Endometrial microvascular endothelial cells (primary cell): ENCODE data around the gene CSAD. TPM values are rescaled to one million over a fixed set of nuclear protein-coding genes. Genes with fewer than 3 reads are reported as not detected.
"Not testable (repeated sequence)": the region's sequence is repeated elsewhere in the genome, so short reads cannot be mapped to it uniquely, and the experiment has no call there.

Experiments used
- in situ Hi-C: cut with HindIII; loops from 2 replicates; pipeline ENCODE4 v1.10.0; 2017; ENCODE audit warnings: low sequenced_read_pairs, low pct_unique_long_range_greater_than_20kb; ENCODE audit errors: inconsistent ontology term
- total RNA-seq: library from RNA; depleted of rRNA; stranded (reverse); fragments of >200 nt; gene quantifications from one replicate; pipeline ENCODE4 v1.2.3, GENCODE V29; 2015; ENCODE audit errors: inconsistent ontology term

CSAD gene
- total RNA-seq, 1 donor from 2014 or later: 4.6 TPM

DNA sequence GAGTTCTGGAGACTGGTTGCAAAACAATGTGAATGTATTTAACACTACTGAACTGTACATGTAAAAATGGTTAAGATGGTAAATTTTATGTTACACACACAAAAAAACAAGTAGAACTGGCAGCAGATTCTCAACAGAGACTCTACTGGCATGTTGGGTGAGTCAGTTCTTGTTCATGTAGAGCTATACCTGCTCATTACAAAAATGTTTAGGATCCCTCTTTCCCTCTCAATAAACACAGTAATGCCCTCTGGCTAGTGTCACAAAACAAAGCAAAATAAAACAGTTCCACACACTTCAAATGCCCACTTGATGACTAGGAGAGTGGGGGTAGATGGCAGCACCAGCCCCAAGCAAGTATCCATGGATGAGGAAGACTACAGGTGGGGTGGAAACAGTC is 13.9 kb downstream of the CSAD start:
- in situ Hi-C loops: no loop called here

DNA sequence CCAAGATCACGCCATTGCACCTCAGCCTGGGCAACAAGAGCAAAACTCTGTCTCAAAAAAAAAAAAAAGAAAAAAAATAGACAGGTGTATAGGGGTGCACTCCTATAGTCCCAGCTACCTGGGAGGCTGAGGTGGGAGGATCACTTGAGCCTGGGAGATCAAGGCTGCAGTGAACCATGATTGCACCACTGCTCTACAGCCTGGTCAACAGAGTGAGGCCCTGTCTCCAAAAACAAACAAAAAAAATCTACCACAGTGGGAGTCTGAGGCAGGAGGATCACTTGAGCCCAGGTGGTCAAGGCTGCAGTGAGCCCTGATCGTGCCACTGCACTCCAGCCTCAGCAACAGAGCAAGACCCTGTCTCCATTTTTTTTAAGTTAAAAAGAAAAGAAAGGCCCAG is 17.7 kb downstream of the CSAD start:
- in situ Hi-C loops: not testable (repeated sequence)

DNA sequence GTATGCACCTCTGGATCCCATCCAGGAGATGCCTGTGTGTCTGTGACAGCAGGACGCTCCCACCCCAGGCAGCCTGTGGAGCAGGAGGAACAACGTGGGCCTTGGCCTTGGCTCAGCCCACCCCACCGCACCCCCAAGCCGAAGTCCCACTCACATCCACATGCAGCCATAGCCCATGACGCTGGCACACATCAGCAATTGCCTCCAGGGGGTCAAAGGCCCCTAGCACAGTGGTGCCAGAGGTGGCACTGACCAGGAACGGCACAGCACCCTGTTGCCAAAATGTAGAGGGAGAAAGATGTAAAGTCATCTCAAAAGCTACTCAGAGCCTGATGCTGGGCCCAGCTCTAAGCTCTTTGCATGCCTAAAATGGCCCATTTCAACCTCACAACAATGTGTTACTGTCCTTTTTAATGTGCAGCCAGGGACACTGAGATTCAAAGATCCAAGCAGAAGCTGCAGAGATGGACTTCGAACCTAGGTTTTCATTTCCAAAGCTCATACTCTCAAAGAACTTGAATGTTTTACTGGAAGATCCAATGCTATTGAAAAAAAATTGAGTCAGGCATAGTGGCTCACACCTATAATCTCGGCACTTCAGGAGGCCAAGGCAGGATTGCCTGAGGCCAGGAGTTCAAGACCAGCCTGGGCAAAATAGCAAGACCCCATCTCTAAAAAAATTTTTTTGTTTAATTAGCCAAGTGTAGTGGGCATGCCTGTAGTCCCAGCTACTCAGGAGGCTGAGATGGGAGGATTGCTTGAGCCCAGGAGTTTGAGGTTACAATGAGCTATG is 19.4 kb downstream of the CSAD start:
- in situ Hi-C loops: no loop called here

DNA sequence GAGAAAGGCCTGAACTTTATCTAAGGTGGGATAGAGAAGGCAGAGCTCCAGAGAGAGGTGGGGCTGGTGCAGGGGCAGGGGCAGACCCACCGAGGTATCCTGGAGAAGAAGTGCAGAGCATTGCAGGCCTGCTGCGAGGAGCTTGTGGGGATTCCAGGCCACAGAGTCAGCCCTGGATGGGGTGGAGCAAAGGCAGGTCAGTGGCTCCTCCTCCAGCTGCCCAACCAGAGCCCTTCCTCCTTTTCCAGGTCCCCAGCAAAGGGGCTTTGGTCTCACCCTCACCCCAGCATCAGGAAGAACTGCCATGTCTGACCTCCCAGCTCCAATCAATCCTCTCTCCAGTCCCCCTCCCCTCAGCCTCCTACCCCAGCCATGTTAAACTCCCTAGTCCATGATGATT is 20.1 kb downstream of the CSAD start:
- in situ Hi-C loops: no loop called here

DNA sequence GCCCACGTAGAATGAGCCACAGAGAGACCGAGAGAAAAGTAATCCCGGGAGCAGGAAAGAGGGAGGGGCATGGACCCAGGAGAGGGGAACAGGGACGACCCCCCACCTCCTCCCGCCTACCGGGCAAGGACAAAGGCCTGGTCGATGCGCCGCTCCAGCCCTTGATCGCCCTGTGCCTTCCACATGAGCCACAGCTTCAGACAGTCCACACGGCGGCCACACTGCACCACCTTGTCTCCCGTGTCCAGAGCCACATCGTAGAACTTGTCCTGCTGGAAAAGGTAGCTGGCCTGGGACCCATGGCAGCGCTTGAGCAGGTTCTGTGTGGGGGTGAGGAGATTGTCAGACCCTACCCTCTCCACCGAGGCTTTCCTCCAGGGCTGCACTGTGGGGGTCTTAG is 20.7 kb downstream of the CSAD start:
- in situ Hi-C loops: no loop called here

DNA sequence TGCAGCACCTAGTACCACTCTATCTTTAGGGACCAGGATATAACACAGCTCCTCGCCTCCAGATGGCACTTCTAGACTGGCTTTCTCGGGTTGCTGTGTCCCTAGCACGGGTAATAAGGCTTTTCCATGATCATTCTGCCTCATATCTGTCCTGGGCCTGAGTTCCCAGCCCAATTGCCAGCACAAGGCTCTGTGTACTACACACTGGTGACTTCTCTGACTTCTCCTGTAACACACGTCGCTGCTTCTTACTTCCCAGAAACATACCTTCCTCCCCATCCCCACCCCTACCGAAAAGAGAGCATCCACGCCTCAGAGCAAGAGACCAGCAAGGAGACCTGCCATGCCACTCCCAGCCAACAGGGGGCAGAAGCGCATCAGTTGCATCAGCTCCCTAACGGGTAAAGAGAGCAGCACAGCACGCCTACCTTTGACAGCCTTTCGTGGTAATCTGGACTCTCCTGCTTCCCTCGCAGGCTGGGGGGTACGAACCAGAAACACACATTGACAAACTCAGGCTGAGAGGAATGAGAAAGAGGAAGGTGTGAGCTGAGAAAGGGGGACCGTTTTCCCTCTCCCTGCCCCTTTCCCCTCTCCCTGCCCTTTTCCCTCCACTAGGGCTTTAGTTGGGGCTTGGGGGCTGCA is 21.4 kb downstream of the CSAD start:
- in situ Hi-C loops: no loop called here

DNA sequence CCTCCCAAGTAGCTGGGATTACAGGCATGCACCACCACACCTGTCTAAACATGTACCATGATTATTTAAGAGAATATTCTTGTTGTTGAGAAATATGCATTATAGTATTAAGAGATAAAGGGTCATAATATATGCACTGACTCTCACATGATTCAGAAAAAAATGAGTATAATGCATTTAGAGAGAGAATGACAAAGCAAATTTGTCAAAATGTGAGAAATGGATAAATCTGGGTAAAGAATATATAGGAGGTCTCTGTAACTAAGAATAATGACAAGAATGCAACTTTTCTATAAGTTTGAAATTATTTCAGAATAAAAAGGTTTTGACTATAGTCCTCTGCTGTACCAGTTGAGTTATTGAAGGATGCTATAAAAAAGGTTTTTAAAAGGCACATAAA is 28.3 kb downstream of the CSAD start:
- in situ Hi-C loops: no loop called here

DNA sequence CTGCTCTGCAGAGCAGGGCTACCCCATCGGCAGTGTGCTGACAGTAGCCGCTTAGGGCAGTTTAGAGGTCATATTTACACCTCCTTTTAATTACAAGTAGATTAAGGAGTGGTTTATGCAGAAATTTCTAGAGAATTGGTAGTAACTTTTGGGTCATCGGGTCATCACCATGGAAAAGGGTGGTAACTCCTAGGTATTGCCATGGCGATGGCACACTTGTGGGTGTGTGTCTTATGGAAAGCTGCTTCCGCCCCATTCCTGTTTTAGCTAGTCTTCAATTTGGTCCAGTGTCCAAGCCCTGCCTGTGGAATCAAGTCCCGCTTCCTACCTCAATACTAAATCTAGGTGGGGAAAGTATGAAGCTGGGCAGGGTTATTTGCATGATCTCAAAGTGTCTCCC is 29.7 kb downstream of the CSAD start:
- in situ Hi-C loops: no loop called here

DNA sequence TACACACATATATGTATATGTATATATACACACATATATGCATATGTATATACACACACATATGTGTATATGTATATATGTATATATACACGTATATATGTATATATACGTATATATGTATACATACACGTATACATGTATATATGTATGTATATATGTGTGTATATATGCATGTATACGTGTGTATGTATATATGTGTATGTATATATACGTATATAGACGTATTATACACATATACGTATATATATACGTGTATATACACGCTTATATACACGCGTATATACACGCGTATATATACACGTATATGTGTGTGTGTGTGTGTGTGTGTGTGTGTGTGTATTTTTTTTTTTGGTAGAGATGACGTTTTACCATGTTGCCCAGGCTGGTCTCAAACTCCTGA is 33.1 kb downstream of the CSAD start:
- in situ Hi-C loops: no loop called here

DNA sequence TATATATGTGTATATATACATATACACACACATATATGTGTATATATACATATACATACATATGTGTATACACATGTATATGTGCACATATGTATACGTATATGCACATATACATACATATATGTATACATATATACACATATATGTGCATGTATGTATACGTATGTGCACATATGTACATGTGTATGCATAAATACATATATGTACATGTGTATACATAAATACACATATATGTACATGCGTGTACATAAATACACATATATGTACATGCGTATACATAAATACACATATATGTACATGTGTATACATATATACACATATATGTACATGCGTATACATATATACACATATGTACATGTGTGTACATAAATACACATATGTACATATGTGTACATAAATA is 33.5 kb downstream of the CSAD start:
- in situ Hi-C loops: no loop called here

DNA sequence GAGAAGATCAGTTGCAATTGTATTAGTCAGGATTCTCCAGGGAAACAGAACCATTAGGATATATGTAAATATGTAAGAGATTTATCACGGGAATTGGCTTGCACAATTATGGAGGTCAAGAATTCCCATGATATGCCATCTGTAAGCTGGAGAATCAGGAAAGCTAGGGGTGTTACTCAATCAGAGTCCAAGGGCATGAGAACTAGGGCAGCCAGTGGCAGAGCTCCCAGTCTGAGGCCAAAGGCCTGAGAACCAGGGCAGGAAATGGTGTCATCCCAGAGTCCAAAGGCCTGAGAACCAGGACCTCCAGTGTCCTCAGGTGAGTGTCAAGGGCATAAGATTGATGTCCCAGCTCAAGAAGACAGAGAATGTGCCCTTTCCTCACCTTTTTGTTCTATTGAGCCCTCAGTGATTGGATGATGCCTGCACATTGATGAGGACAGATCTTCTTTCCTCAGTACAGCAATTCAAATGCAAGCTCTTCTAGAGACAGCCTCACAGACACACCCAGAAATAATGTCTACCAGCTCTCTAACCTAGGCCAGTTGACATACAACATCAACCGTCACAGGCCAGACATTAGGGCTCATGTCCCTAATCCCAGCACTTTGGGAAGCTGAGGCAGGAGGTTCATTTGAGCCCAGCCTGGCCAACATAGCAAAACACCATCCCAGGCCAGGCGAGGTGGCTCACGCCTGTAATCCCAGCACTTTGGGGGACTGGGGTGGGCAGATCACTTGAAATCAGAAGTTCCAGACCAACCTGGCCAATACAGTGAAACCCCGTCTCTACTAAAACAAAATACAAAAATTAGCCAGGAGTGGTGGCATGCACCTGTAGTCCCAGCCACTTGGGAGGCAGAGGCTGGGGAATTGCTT is 35.1 kb downstream of the CSAD start:
- in situ Hi-C loops: no loop called here

DNA sequence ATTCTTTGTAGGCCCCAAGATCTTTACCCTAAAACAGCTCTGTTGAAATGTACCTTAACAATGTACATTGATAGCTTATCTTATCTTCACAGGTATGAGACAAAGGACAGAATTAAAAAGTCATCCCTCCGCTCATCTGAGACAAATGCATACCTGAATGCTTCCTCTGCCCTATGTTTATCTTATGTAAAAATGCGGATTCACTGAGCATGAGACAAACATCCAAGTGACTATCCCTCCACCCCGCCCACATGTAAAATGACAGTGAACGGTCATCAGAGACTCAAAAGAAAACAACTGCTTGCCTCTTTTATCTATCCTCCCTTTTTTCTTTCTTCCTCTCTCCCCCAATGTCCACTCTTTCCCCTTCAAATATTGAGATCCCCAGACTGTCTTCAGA is 37.4 kb downstream of the CSAD start:
- in situ Hi-C loops: no loop called here

DNA sequence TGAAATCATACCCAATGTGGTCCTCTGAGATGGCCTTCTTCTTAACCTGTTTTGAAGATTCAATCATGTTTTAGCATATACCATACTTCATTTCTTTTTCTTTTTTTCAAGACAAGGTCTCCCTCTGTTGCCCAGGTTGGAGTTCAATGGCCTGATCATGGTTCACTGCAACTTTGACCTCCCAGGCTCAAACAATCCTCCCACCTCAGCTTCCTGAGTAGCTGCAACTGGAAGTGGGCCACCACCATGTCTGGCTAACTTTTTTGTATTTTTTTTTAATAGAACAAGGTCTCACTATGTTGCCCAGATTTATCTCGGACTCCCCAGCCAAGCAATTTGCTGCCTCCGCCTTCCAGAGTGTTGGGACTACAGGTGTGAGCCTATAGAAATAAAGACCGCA is 47.0 kb downstream of the CSAD start:
- in situ Hi-C loops: no loop called here

DNA sequence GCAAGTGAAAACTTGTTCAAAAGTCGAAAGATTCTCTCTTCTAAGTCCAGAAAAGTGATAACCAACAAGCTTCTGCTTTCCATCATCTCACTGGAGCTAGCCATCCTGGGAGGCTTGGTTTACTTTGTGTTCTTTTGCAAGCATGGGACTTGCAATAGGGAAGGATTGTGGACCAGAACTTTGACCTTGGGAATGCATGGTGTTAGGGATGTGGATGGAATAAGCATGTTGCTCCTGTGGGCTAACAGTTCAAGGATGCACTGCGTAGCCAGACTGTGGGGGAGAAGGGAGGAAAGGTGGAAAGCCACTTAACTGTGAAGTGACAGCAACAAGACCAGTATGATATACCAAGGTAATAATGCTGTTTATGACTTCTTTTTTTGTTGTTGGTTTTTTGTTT is 48.9 kb downstream of the CSAD start:
- in situ Hi-C loops: no loop called here

DNA sequence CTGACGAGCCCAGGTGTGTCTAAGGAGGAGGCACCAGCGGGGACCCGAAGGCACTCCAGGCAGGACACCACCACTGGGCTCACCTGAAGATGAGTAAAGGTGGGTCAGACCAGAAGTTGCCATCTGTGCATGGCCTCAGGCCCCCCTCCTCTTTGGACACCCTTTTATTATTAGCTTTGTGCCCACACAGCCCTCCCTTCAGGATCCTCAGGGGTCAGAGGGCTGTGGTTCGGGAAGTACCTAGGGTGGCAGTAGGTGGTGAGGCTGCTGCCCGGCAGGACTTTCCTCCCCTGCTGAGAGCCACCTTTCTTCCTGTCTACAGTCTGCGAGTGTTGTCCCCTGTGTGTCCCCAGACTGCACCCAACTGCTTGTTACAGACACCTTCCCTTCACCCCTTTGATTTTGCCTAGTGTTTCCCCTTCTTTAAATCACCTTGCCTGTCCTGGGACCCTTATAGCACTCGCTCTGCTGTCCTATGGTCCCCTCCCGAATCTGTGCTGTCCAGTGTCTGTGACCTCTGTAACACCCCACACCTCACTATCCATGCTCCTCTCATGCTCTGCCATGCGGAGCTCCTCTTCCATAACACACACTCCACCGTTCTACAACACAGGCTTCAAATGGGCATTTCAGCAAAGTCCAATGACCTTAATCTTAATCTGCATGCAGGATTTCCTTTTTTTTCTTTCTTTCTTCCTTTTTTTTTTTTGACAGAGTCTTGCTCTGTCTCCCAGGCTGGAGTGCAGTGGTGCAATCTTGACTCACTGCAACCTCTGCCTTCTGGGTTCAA is 51.8 kb downstream of the CSAD start:
- in situ Hi-C loops: no loop called here

DNA sequence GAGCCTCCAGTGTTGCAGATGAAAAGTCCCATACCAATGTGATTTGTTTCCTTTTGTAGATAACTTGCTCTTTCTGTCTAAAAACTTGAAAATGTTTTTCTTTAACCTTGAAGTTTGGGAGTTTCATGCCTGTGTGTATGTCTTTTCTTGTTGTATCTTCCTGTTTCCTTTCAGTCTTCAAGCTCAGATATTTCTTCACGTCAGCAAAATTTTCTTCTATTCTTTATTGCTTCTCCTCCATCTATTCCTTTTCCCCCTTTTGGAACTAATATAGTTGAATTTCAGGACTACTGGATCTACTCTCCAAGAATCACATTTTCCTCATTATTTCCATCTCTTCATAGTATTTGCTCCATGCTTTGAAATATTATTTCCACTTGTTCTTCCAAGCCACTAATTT is 53.6 kb downstream of the CSAD start:
- in situ Hi-C loops: no loop called here

DNA sequence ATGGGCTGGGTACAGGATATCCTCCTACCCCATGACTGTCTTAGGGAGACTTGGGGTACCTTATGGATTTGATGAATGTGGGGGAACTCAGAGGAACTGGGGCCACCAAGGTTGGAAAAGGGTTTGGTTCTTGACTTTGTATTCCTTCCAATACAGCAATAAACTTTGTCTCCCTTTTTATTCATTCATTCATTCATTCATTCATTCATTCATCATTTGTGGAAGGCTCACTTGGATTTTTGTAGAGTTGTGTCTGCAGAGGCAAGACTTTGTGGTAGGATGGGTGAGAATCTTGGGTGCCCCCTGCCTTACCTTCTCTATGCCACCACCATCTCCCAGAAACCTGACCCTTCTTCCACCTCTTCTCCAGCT is 56.4 kb downstream of the CSAD start:
- in situ Hi-C loops: no loop called here

DNA sequence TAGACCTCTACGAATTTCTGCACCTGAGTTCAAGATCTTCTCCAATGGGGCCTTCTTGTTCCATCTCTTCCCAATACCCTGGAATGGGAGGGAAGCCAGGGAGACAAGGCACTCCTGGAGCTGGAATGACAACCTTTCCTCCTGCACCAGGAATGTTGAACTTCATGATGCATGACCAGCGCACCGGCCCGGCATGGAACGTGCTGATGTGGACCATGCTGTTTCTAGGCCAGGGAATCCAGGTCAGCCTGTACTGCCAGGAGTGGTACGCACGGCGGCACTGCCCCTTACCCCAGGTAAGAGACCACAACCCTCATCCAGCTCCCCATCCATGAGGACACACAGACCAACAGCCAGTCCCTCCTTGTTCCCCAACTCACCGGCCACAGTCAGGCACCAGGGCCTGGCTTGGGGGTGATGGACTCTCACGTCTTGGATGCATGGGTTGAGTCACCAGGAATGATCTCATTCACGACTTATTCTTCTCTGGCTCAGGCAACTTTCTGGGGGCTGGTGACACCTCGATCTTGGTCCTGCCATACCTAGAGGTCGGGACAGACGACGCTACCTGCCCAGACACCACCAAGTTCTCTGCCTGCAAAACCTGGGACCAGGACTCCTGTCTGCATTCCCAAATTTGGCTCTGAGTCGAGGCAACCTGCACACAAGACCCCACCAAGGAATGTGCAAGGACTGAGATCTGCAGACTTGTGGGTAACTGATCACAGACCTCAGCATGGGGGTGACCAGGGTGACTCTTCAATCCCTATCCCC is 57.0 kb downstream of the CSAD start:
- in situ Hi-C loops: no loop called here
